DOHH2 (cell line): ENCODE results near the gene DCXR.
"Not testable (repeated sequence)": the region's sequence is repeated elsewhere in the genome, so short reads cannot be mapped to it uniquely, and the experiment has no call there.

Source experiments
- H3F3A ChIP-seq: fragments of 200-600 bp; sonication (generic), shearing (Covaris generic); 2 replicates; pipeline ENCODE4 v1.6.0; 2016; ENCODE audit warnings: antibody characterized with exemption, mild to moderate bottlenecking; ENCODE audit not compliant: control insufficient read depth, insufficient read depth
- H3K27ac ChIP-seq: fragments of 200-600 bp; sonication (generic); 2 replicates; pipeline ENCODE4 v1.5.1; 2014; ENCODE audit warnings: low read depth, mild to moderate bottlenecking, low read length, moderate library complexity
- H3K27me3 ChIP-seq: fragments of 200-600 bp; sonication (generic); 2 replicates; pipeline ENCODE4 v1.6.1; 2014; ENCODE audit warnings: mild to moderate bottlenecking, low read length, mixed read lengths; ENCODE audit not compliant: control insufficient read depth
- H3K36me3 ChIP-seq: fragments of 200-600 bp; sonication (generic); 2 replicates; pipeline ENCODE4 v1.6.1; 2014; ENCODE audit warnings: mild to moderate bottlenecking, low read length, moderate library complexity, mixed read lengths; ENCODE audit not compliant: control insufficient read depth
- H3K4me1 ChIP-seq: fragments of 200-600 bp; sonication (generic); 2 replicates; pipeline ENCODE4 v1.6.1; 2014; ENCODE audit warnings: mild to moderate bottlenecking, low read length, mixed read lengths; ENCODE audit not compliant: control insufficient read depth
- H3K4me2 ChIP-seq: fragments of 200-600 bp; sonication (generic); 2 replicates; pipeline ENCODE4 v1.6.0; 2014; ENCODE audit warnings: mild to moderate bottlenecking, low read length, moderate library complexity
- H3K4me3 ChIP-seq: fragments of 200-600 bp; sonication (generic); 2 replicates; pipeline ENCODE4 v1.5.1; 2014; ENCODE audit warnings: mild to moderate bottlenecking, low read length, mixed read lengths
- H3K79me2 ChIP-seq: fragments of 200-600 bp; sonication (generic); 2 replicates; pipeline ENCODE4 v1.6.1; 2014; ENCODE audit warnings: mild to moderate bottlenecking, low read length, mixed read lengths; ENCODE audit not compliant: control insufficient read depth
- H3K9me2 ChIP-seq: fragments of 200-600 bp; sonication (generic); replicated peaks from 2 replicates; pipeline ENCODE4 v1.6.1; 2014; ENCODE audit warnings: mild to moderate bottlenecking, low read length, mixed read lengths; ENCODE audit not compliant: control insufficient read depth
- H3K9me3 ChIP-seq: fragments of 200-600 bp; sonication (generic); 2 replicates; pipeline ENCODE4 v1.6.1; 2014; ENCODE audit warnings: antibody characterized with exemption, low read length, mixed read lengths; ENCODE audit not compliant: control insufficient read depth, insufficient read depth
- H4K20me1 ChIP-seq: fragments of 200-600 bp; sonication (generic); 2 replicates; pipeline ENCODE4 v1.6.0; 2014; ENCODE audit warnings: low read depth, mild to moderate bottlenecking, antibody characterized with exemption, low read length, moderate library complexity; ENCODE audit not compliant: control insufficient read depth, insufficient read depth
- CTCF ChIP-seq: fragments of 200-600 bp; sonication (generic); IDR thresholded peaks from one replicate; pipeline ENCODE4 v1.5.1; 2014; ENCODE audit warnings: antibody characterized with exemption, mild to moderate bottlenecking, low read depth, low read length; ENCODE audit not compliant: poor library complexity, severe bottlenecking
- EZH2phosphoT487 ChIP-seq: fragments of 200-600 bp; sonication (generic); IDR thresholded peaks from 2 replicates; pipeline ENCODE4 v1.6.1; 2017; ENCODE audit warnings: borderline replicate concordance, mild to moderate bottlenecking, antibody characterized with exemption, low read length, moderate library complexity, mixed read lengths

Gene DCXR

GRCh38 chr17:82039695-82040299, 2.3 kb upstream of the DCXR start:
- Histone ChIP-seq H3K4me2 (no peak overlapping the region), H3K9me2 (no peaks in the 10 kb centered on the region), H4K20me1 (peaks cover 5% of the 10 kb centered on the region), H3K79me2 (peaks cover 12% of the 10 kb centered on the region), H3K27ac (no peak overlapping the region), H3K4me1 (peaks cover 23% of the 10 kb centered on the region), H3F3A (peaks cover 9% of the 10 kb centered on the region; the same call in 1 of the 2 replicates), H3K36me3 (peaks cover 21% of the 10 kb centered on the region), H3K4me3 (no peak overlapping the region), H3K9me3 (no peaks in the 10 kb centered on the region), H3K27me3 (no peaks in the 10 kb centered on the region)
- no peak for TF ChIP-seq CTCF
- no peak for TF ChIP-seq EZH2phosphoT487

GRCh38 chr17:82038796-82039409, 1.4 kb upstream of the DCXR start:
- peaks cover 23% of the 10 kb centered on the region for H3K4me1 ChIP-seq
- not testable (repeated sequence) for H3K9me2 ChIP-seq, H3K4me3 ChIP-seq, H3K27ac ChIP-seq, H3F3A ChIP-seq, H3K27me3 ChIP-seq, H4K20me1 ChIP-seq, H3K4me2 ChIP-seq, H3K9me3 ChIP-seq
- peaks cover 12% of the 10 kb centered on the region for H3K79me2 ChIP-seq
- peaks cover 21% of the 10 kb centered on the region for H3K36me3 ChIP-seq

- Histone ChIP-seq H3F3A (peaks cover 9% of the 10 kb centered on the region), H3K27ac (no peak overlapping the region), H3K27me3 (no peaks in the 10 kb centered on the region), H3K9me2 (no peaks in the 10 kb centered on the region), H3K36me3 (peaks cover 21% of the 10 kb centered on the region), H3K4me2 (peak overlapping the region; percentile 99), H3K4me3 (peak overlapping the region; percentile 96), H3K9me3 (no peaks in the 10 kb centered on the region), H3K4me1 (peaks cover 23% of the 10 kb centered on the region), H3K79me2 (peaks cover 12% of the 10 kb centered on the region), H4K20me1 (peaks cover 5% of the 10 kb centered on the region)
- no peak for TF ChIP-seq EZH2phosphoT487
- TF ChIP-seq CTCF: no peak
These were observed 345 bp upstream of the DCXR start for GRCh38 chr17:82037889-82038195.

- H3K27me3 ChIP-seq: no peaks in the 10 kb centered on the region
- H3K4me2 ChIP-seq: peak overlapping the region; percentile 99
- H3K36me3 ChIP-seq: peaks cover 21% of the 10 kb centered on the region
- no peaks in the 10 kb centered on the region for H3K9me2 ChIP-seq
- no peak overlapping the region for H3K27ac ChIP-seq
- TF ChIP-seq CTCF: no peak
- no peak for TF ChIP-seq EZH2phosphoT487
- H3K4me1 ChIP-seq: peaks cover 28% of the 10 kb centered on the region
- peaks cover 12% of the 10 kb centered on the region for H3K79me2 ChIP-seq
- H3K9me3 ChIP-seq: no peaks in the 10 kb centered on the region
- H3F3A ChIP-seq: peaks cover 9% of the 10 kb centered on the region
- peaks cover 5% of the 10 kb centered on the region for H4K20me1 ChIP-seq
- H3K4me3 ChIP-seq: peak overlapping the region; percentile 96
These were observed 834 bp downstream of the DCXR start for GRCh38 chr17:82036634-82037091.
